ENCODE data around the gene GPANK1.

DNA sequence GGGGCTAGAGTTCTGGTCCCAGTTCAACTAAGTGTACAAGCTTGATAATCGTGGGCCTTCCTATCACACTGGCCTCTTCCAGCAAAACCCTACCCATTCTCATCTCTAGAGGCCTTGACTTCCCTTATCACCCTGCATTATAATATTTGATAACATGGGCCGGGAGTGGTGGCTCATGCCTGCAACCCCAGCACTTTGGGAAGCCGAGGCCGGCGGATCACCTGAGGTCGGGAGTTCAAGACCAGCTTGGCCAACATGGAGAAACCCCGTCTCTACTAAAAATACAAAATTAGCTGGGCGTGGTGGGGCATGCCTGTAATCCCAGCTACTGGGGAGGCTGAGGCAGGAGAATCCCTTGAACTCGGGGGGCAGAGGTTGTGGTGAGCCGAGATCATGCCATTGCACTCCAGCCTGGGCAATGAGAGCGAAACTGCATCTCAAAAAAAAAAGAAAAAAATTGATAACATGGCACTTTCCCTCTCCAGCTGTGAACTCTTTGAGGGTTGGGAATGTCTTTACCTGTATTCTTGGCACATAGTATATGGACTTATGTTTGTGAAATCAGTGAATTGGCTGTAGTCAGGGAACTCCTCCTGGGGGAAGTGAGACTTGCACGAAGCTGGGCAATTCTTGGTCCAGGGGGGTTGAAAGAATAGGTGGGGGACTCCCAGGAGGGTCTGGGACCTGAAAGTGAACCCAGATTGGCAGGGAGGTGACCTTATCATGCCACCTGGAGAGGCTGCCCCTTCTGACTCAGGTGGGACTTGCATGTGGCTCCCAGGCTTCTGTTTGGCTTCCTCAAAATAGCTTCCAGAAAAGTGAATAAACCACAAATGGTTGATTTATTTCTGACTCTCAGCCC lies 3.3 kb downstream of the GPANK1 start:
- TF ChIP-seq, protein P1, sequence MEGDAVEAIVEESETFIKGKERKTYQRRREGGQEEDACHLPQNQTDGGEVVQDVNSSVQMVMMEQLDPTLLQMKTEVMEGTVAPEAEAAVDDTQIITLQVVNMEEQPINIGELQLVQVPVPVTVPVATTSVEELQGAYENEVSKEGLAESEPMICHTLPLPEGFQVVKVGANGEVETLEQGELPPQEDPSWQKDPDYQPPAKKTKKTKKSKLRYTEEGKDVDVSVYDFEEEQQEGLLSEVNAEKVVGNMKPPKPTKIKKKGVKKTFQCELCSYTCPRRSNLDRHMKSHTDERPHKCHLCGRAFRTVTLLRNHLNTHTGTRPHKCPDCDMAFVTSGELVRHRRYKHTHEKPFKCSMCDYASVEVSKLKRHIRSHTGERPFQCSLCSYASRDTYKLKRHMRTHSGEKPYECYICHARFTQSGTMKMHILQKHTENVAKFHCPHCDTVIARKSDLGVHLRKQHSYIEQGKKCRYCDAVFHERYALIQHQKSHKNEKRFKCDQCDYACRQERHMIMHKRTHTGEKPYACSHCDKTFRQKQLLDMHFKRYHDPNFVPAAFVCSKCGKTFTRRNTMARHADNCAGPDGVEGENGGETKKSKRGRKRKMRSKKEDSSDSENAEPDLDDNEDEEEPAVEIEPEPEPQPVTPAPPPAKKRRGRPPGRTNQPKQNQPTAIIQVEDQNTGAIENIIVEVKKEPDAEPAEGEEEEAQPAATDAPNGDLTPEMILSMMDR (IDR thresholded peaks at IDR 0.05) = no peak
- no peak for TF ChIP-seq EZH2 (IDR thresholded peaks at IDR 0.05)
- no peak for TF ChIP-seq EZH2phosphoT487 (IDR thresholded peaks at IDR 0.05)

Data from neural progenitor cell (in vitro differentiated cells).